Activated CD8-positive, alpha-beta memory T cell treated with anti-CD3 and anti-CD28 coated beads, Interleukin-2, amount 50 U/mL, for 24 hours (primary cell): ENCODE results near the gene CALN1.

ENCODE experiments used
- DNase-seq: peaks from one replicate; pipeline ENCODE4 v3.0.0-alpha.2; 2020; ENCODE audit errors: extremely low read depth

Gene CALN1

DNA sequence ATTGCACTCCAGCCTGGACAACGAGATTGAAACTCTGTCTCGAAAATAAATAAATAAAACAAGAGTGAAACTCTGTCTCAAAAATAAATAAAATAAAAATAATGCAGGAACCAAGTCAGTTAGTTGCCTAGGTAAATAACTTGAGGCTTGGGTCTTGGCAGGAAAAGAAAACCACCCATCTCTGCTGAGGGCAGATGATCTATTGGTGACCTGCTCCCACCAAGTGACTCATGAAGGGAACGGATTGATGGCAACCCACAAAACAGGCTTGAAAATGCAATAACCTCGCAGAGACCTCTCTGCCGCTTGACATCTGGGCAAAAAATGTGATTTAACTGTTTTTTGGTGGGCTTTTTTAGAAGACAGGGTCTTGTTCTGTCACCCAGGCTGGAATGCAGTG lies 86.6 kb downstream of the CALN1 start:
- no peak for DNase-seq

DNA sequence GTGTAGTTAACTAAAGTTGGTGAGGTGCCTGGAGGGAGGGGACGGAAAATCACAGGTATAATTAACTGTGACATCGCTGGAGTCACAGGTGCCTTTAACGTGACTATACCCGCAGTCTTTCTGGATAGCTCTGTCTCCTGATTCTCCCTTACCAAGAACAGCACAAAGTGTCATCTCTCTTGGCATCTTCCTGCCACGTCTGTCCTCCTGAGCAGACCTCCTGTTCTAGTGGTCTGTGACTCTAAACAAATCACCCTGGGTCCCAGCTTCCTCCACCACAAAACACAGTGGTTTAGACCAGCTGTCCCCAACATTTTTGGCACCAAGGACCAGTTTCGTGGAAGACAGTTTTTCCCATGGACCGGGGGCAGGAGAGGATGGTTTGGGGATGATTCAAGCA lies 90.5 kb downstream of the CALN1 start:
- DNase-seq: no peak

DNA sequence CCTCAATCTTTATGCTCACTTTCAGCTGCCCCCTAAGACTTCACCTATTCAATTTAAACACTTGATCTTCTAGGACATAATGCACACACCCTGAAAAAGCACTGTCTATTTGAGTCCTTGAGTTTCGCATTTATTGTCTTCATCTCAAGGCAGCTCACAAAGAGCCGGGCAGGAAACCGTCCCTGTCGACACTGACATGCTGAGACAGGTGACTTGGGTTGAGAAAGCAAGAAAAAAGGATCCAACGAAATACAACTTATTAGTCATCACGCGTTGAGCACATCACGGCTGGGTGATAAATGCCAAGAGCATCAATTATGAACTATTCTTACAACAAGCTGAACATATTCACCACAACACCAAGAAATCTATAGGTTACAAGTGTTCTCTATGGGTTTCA lies 91.1 kb downstream of the CALN1 start:
- no peak for DNase-seq

DNA sequence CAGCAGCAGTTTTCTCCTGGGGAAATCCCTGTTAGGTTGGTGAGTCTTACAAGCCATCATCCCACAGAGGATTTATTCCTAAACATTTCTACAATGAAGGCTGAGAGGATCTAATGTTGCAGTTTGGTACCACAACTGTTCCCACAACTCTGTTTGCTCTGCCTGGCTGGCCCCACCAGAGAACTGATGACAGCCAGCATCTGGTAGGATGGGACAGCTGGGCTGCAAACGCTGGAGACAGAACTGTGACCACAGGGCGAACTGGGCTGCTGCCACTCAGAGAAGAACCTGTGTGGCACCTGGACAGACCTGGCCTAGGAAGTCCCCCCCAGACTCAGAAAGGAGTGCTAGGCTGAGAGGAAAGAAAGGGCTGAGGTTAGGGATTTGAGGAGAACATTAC lies 94.8 kb downstream of the CALN1 start:
- DNase-seq: no peak

DNA sequence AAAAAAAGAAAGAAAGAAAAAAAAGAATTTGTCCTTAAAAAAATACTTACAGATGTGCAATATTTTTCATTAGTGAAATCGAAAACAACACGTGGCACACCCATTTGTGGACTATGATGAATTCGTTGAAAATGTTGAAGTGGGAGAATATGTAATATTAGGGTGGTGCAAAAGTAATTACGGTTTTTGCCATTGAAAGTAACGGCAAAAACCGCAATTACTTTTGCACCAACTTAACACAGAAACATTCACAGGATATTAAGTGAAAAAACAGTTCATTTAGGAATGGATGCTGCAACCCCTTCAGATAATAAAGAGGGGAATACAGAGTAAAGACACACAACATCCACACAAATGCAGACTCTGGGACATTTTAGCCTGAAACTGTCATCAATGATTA lies 96.0 kb downstream of the CALN1 start:
- no peak for DNase-seq

DNA sequence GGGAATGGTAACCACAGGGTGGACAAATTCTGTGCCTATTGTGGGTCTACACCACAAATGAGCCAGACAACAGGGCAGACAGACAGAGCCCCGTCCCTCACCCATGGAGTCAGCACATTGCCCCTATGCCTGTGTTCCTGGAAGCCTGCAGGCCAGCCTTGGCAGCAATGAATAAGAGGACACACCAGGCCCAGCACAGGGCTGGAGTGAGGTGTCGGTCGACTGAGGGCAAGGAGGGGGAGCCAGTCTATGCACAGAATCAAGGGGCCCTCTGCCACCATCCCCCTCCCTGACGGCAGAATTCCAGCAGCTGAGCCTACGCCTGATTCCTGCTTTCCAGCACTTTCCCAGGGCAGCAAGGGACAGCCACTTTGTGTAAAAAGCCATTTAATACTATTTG lies 98.2 kb downstream of the CALN1 start:
- DNase-seq: no peak

DNA sequence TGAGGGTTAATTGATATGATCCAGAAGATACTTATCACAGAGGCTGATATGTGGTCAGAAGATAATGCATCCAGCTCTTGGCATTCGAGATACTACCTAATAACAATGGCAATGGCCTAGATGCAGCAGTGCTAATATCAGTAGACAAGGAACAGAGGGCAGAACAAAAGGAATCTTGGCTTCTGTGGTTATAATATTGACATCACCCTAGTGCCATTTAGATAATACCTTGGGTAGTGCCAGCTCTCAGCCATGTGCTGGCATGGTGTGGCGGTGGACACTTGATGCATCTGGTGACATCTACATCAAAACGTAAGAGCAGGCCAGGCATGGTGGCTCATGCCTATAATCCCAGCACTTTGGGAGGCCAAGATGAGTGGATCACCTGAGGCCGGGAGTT lies 101.8 kb downstream of the CALN1 start:
- no peak for DNase-seq

DNA sequence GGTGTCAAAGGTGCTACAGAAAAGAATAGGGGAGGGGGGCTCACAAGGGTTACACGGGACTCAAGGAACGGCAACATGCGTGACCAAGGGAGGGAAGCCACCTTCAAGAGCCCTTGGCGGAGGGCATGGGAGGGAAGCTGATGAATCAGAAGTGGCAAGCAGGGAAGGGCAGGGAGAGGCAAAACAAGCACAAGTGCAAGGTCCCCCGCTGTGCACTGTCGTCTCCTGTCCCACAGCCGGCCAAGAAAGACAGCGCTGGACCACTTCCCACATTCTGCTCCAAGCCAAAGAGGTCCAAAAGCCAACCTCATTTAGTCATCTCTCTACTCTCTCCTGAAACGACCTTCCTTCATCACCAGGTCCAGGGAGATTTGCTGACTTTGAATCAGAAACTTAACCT lies 102.7 kb downstream of the CALN1 start:
- no peak for DNase-seq

DNA sequence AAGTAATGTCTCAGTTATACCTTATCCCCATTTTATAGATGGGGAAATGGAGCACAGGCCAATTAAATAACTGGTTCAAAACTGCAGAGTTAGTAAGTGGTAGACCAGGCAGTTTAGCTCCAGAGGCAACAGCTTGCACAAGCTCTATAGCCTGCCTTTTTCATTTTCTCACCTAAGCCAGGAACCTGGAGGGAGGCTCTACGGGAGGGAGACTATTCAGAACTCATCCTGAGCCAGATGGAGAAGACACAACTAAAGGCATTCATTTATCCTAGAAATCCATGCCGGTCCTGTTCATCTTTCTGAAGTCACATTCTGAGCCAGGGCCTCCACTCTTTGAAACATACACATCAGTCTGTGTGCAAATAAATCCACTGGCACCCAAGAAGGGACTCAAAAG lies 103.2 kb downstream of the CALN1 start:
- DNase-seq: no peak

DNA sequence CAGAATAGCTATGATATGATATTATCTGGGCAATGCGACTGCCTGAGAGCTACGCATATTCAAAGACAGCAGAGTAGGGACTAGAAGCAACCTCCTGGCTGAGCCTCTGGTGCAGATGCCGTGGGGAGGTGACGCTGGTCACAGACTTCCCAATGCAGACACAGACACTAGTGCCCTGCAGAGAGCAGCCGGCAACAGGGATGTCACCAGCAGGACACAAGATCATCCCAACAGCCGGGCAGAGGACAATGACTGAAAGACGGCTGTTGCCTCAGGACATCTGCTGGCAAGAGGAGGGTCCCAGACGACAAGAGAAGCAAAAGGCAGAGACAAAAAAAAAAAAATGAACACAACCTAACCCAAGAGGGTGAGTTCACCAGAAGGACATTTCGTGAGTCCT lies 104.6 kb downstream of the CALN1 start:
- DNase-seq: no peak

DNA sequence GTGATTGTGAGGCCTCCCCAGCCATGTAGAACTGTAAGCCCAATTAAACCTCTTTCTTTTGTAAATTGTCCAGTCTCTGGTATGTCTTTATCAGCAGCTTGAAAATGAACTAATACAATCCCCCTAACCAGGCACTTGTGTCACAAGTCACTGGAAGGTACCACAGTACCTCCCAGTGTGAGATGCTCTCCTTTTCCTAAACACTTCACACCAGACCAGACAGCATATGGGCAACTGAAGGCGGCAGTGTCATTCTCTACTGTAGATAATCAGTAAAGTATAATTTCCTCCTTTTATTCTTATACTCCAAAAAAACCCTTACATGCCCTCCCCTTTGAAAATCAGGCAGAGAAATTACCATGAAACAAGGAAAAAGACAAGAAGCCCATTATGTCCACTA lies 113.2 kb downstream of the CALN1 start:
- no peak for DNase-seq

DNA sequence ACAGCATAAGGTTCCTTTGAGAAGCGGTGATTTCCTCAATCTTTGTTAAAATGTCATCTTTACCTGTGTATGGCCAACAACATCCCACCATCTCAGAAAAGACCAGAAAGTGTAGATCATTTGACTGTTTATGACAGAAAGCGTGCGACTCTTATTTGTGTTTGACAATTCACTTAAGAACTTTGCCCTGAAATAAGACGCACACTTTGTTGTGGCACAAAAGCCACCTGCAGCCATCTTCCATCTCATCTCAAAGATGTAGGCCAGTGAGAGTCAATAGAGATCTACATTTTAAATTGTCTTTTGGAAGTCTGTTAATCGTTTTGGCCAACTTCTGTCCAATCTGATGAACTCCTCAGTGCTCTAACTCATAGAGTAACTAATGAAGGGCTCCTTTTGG lies 114.0 kb downstream of the CALN1 start:
- no peak for DNase-seq

DNA sequence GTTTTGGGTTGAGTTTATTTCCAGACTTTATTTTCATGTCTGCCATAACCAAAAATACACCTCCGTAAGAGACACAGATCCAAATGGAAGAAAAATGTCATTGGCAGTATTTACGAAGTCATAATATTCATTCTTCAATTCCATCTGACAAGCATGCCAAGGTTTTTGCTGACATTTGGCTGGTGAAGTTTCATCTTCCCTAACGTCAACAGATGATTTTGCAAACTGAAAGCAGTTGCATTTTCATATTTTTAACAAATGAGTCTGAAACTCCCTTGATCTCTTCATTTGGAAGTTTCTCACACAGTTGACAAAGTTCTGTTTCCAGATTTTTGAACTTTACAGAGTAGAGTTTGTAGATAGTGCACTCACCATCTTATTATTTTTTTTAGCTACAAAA lies 114.5 kb downstream of the CALN1 start:
- no peak for DNase-seq

DNA sequence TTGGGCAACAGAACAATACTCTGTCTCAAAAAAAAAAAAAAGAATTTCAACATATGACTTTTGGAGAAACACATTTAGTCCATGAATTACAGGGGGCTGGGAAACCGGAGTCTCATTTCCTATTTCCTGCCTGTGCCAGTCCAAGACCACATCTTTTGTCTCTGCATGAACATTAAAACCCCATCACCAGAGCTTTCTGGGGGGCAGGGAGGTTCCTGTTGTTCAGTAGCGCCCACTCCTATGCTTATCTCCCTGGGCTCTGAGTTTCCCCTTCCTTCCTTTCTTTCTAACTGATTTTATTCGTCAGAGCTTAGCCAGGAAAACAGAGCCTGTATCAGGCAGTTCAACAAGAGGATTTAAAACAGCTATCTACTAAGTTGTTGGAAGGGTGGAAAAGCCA lies 119.3 kb downstream of the CALN1 start:
- DNase-seq: no peak

DNA sequence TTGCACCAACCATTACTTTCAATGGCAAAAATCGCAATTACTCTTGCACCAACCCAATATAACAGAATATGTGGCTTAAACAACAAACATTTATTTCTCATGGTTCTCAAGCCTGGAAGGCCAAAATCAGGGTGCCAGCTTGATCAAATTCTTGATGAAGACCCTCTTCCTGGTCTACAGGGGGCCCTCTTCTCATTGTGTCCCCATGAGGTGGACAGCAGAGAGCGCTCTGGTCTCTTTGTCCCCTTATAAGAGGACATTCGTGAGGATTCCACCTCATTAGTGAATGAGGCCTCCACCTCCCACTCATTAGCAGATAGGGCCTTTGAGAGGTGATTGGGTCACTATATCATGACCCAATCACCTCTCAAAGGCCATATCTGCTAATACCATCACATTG lies 120.0 kb downstream of the CALN1 start:
- no peak for DNase-seq

DNA sequence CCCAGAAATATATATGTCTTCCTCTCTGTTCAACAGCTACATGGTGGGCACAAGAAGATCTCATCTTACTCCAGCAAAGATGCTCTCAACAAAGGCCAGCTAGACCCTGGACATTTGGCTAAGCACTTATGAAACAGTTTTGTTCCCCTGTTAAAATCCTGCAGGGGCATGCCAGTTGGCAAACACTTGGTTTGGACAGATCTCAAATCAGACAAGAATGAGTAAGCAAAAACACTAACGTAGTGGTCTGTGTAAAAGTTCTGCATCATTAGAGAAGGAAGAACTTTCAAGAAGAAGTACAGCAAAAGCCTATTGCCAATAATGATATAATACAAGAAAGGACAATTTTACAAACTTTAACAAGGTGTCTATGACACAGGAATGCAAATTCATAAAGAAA lies 125.6 kb downstream of the CALN1 start:
- DNase-seq: no peak

DNA sequence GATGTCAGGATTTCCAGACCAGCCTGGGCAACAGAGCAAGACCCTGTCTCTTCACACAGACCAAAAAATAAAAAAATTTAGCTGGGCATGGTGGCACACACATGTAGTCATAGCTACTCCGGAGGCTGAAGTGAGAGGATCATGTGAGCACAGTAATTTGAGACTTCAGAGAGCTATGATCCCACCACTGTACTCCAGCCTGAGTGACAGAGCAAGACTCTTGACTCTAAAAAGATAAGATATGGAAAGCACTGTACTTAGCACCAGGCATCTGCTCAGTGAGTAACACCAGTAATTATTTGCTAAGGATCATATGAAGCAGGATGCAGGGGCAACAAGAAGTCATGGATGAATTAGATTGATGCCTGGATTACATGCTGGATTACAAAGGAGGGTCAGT lies 128.8 kb downstream of the CALN1 start:
- DNase-seq: no peak

DNA sequence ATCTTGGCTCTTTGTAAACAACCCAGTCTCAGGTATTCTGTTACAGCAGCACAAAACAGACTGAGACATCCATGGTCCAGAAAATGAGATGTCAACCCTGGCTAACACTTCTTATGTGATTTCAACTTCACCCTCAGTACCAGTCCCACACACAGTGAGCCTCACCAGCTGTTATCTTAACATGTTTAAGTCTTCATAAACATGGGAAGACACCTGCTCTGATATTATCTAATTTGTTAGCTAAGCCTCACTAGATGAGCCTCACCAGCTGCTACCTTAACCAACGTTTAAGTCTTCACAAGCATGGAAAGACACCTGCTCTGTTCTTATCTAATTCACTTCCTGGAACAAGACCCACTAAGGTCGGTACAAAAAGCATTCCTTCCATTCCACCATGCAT lies 130.8 kb downstream of the CALN1 start:
- DNase-seq: no peak

DNA sequence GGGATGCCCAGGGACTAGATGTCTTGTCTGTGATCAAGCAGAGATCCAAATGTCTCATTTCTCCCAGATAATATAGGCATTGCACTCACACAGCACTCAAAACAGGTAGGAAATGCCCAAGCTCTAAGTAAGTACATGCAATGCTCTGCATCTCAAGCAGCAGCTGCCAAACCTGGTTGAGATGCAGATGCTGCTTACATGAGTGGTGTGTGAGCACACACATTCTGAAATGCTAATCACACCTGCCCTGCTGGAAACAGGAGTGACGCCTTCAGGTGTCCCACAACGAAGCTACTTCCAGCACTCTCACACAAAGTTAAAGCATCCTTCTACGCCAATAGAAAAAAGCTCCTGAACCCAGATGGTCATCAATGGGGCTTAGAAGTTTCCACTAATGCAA lies 132.9 kb downstream of the CALN1 start:
- no peak for DNase-seq

DNA sequence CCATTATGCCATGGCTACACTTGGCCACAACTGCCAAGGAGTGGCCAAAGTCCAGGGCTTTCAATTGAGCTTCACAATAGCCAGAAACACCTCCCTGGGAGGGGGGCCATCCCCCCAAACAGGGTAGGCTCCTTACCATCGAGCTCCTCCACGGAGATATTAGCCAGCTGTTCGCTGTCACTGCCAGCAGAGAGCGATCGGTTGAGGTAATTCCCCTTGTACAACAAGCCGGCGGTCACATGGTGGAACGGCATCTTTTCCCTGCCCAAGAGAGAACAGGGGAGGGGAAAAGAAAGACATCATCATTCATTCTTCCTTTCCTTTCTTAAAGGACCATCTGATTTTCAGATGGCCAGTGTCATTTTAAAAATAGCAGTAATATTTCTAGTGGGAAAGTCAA lies 133.6 kb downstream of the CALN1 start:
- no peak for DNase-seq

DNA sequence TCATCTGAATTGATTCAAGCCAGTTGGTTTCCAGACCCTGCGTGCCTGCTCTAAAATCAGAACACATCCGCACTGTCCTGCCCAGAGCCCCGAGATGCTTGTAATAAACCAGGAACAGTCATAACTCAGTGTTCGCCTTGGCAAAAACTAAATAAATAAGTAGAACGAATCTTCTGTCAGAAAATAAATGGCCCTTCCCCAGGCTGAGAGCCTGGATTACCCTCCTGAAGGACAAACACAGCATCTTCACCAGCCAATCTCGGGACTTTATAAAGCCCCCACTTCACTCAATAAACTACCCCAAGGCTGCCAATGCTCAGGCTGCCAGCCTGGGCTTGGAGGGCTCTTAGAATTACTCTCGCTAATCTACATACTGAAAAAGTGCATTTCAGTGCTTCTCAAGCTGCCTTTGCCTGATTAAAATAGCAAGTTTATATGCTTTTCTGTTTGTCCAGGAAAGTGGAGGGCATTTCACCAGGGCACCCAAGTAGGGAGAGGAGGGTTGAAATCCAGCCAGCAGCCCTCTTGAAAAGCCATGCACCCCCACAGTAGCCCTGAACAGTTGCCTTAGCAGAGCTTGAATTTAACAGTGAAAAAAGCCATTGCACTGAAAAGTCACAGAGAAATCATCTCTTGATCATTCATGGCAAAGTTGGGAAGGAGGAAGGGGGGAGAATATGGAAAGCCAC lies 136.6 kb downstream of the CALN1 start:
- no peak for DNase-seq

DNA sequence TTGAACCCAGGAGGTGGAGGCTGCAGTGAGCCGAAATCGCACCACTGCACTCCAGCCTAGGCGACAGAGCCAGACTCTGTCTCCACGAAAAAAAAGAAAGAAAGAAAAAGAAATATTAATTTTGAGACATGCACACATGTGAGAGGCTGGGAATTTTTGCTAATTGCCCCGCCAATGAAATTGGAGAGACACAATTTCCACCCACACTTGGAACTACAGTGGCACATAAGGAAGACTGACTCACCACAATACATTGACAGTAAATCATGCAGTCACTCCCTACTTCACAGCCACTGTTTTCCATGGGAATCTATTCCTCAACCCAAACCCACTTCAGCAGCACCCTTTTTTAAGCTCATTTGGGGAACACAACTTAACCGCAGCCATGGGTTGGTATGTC lies 139.7 kb downstream of the CALN1 start:
- no peak for DNase-seq

DNA sequence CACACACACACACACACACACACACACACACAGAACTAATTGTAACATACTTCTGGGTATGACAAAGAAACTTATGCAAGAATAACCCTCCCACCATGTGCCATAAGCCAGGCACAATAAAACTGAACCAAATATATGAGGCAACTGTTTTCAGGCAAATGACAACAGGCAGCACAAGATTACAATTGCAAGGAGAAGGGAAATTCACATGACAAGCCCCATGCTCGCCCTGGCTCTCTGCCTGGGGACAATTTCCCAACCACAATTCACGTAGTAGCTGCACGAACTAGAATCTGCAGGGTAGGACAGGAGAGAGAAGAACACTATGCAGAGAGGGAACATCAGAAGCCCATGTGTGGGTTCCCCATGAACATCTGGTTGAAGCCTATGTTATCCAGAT lies 143.3 kb downstream of the CALN1 start:
- DNase-seq: no peak

DNA sequence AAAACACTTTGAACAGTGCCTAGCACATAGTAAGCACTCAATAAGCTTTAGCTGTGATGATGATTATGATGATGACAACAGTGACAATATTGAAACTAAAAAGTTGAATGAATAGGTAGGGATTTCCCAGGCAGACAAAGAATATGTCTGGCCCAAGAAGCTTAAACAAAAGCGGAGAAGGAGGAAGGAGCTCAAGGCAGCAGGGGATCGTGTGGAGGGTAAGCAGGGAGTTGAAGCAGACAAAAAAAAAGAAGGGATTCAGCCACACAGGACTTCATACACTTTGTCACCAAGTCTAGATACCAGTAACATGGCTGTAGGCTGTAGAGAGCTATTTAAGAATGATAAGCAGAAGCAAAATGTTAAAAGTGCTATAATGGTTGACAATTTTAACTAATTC lies 144.0 kb downstream of the CALN1 start:
- DNase-seq: no peak
